A549 (cell line): ENCODE data around the gene FBXL7. TPM values are rescaled to one million over a fixed set of nuclear protein-coding genes. Genes with fewer than 3 reads are reported as not detected.

ENCODE experiments used
- ATAC-seq, 2 experiments: fragments of 200-7000 bp in 1 of 2; fragments of >200 bp in 1 of 2; cut with Nextera tagmentation in 1 of 2; cut with Tn5 transposase in 1 of 2; 3 replicates each; pipeline versions ENCODE4 v1.8.0 to v1.9.1; 2018 to 2020; ENCODE audit warnings: mild to moderate bottlenecking in 1 of 2, moderate library complexity in 1 of 2
- CTCF ChIA-PET: fragments of 300-600 bp; sonication (Branson Sonifier 250); formaldehyde crosslinking; extraction: SDS; loops from one replicate; lab custom pipeline; 2021; ENCODE audit warnings: antibody characterized with exemption, inconsistent platforms; lab: Yijun Ruan, JAX
- POLR2A ChIA-PET: fragments of 350-600 bp; formaldehyde crosslinking; extraction: SDS; loops from one replicate; lab custom pipeline; 2021; ENCODE audit warnings: antibody characterized with exemption, inconsistent platforms; lab: Yijun Ruan, JAX
- DNase-seq, 2 experiments: peaks; one replicate each; pipeline versions ENCODE4 v3.0.0 to v3.0.0-alpha.2; 2011 to 2016; ENCODE audit warnings: low read depth in 1 of 2, low spot score in 1 of 2
- FAIRE-seq: peaks from 2 replicates; lab custom pipeline; 2011; peaks lifted over from hg19 to GRCh38; lab: Jason Lieb, UNC
- H3K27ac ChIP-seq, 2 experiments: fragments of >200 bp; sonication (Bioruptor Twin); formaldehyde crosslinking; 3 replicates each; pipeline ENCODE4 v1.5.1; 2016 to 2017
- H3K4me1 ChIP-seq: fragments of >200 bp; sonication (Bioruptor Twin); formaldehyde crosslinking; 3 replicates; pipeline ENCODE4 v1.6.1; 2016
- H3K4me2 ChIP-seq: fragments of >200 bp; sonication (Bioruptor Twin); formaldehyde crosslinking; 3 replicates; pipeline ENCODE4 v1.6.1; 2016
- H3K4me3 ChIP-seq: fragments of >200 bp; sonication (Bioruptor Twin); formaldehyde crosslinking; 3 replicates; pipeline ENCODE4 v1.5.1; 2016
- H3K9me3 ChIP-seq: fragments of >200 bp; sonication (Bioruptor Twin); formaldehyde crosslinking; 3 replicates; pipeline ENCODE4 v1.6.1; 2016
- BHLHE40 ChIP-seq: IDR thresholded peaks from 2 replicates; pipeline ENCODE4 v1.6.1; 2012; ENCODE audit warnings: low read depth, low read length, inconsistent platforms
- CBX2 ChIP-seq: fragments of 200-600 bp; sonication (generic); IDR thresholded peaks from 2 replicates; pipeline ENCODE4 v1.6.1; 2016; ENCODE audit warnings: low read depth, mild to moderate bottlenecking, borderline replicate concordance
- CEBPB ChIP-seq, 2 experiments: fragments of >200 bp in 1 of 2; sonication (Bioruptor Twin) in 1 of 2; formaldehyde crosslinking in 1 of 2; IDR thresholded peaks; 2 replicates each; pipeline ENCODE4 v1.6.1; 2012 to 2016
- CHD2 ChIP-seq: fragments of 150-350 bp; IDR thresholded peaks from 2 replicates; pipeline ENCODE4 v1.6.1; 2014; ENCODE audit warnings: low read length; ENCODE audit not compliant: partially characterized antibody
- EP300 ChIP-seq, 2 experiments: fragments of >200 bp; sonication (Bioruptor Twin); formaldehyde crosslinking; IDR thresholded peaks; 2 replicates in 1 of 2; 3 replicates in 1 of 2; pipeline ENCODE4 v1.6.1; 2016 to 2017
- FOSB ChIP-seq: fragments of 250-450 bp; sonication (Bioruptor Pico); IDR thresholded peaks from 2 replicates; pipeline ENCODE4 v1.5.0; 2020; ENCODE audit warnings: mild to moderate bottlenecking, moderate library complexity
- HOXB13 ChIP-seq: fragments of 250-450 bp; sonication (Bioruptor Pico); IDR thresholded peaks from 2 replicates; pipeline ENCODE4 v1.5.0; 2020; ENCODE audit warnings: low read depth, mild to moderate bottlenecking, moderate library complexity
- MAFK ChIP-seq: fragments of 450-650 bp; IDR thresholded peaks from 2 replicates; pipeline ENCODE4 v1.6.1; 2014; ENCODE audit not compliant: partially characterized antibody
- MYC ChIP-seq: IDR thresholded peaks from 2 replicates; pipeline ENCODE4 v1.6.1; 2012; ENCODE audit warnings: mild to moderate bottlenecking, inconsistent platforms, low read length, improper control_type of control experiment, borderline replicate concordance
- RAD21 ChIP-seq, 2 experiments: fragments of >200 bp in 1 of 2; sonication (Bioruptor Twin) in 1 of 2; formaldehyde crosslinking in 1 of 2; IDR thresholded peaks in 1 of 2; conservative IDR thresholded peaks in 1 of 2; 2 replicates in 1 of 2; 3 replicates in 1 of 2; pipeline ENCODE4 v1.6.1; 2012 to 2018; ENCODE audit warnings: inconsistent platforms in 1 of 2
- ZFP36 ChIP-seq: fragments of 450-650 bp; IDR thresholded peaks from 2 replicates; pipeline ENCODE4 v1.6.1; 2014; ENCODE audit warnings: borderline replicate concordance; ENCODE audit not compliant: partially characterized antibody
- ZSCAN20 ChIP-seq: fragments of 250-450 bp; sonication (Bioruptor Pico); IDR thresholded peaks from 2 replicates; pipeline ENCODE4 v1.8.0; 2022; ENCODE audit warnings: mild to moderate bottlenecking, moderate library complexity
- WGBS: methylation state at CpG from one replicate; pipeline ENCODE4 v1.1.6; 2017; ENCODE audit errors: missing lambda C conversion rate; 5-methylcytosine and 5-hydroxymethylcytosine counted together
- polyA plus RNA-seq, 4 experiments: library from polyadenylated mRNA; depleted of rRNA in 3 of 4; stranded (reverse); fragments of >200 nt; fragmentation: RNase III in 1 of 4; extraction: RNeasy Plus Mini Kit Qiagen cat#74134 plus additional on column Dnase treatment in 1 of 4; gene quantifications; 2 replicates in 3 of 4; 3 replicates in 1 of 4; pipeline ENCODE4 v1.2.3, GENCODE V29; 2011 to 2017
- TF ChIP-seq, protein P1 (sequence below): fragments of 200-600 bp; sonication (generic); IDR thresholded peaks from 2 replicates; pipeline ENCODE4 v1.6.1; 2016; ENCODE audit warnings: antibody characterized with exemption, mild to moderate bottlenecking, moderate library complexity
- TF ChIP-seq, protein P2 (sequence below): IDR thresholded peaks from 2 replicates; pipeline ENCODE4 v1.6.1; 2012
- TF ChIP-seq, protein P3 (sequence below): fragments of 150-350 bp; IDR thresholded peaks from 2 replicates; pipeline ENCODE4 v1.6.1; 2014; ENCODE audit warnings: low read depth, mild to moderate bottlenecking, low read length
- TF ChIP-seq, protein P4 (sequence below): IDR thresholded peaks from 2 replicates; pipeline ENCODE4 v1.6.1; 2012
- TF ChIP-seq, protein P5 (sequence below): fragments of >200 bp; sonication (Bioruptor Twin); formaldehyde crosslinking; IDR thresholded peaks from 2 replicates; pipeline ENCODE4 v1.6.1; 2016
- TF ChIP-seq, protein P6 (sequence below): fragments of 250-450 bp; sonication (Bioruptor Pico); IDR thresholded peaks from 2 replicates; pipeline ENCODE4 v1.5.0; 2021; ENCODE audit warnings: mild to moderate bottlenecking, moderate library complexity, borderline replicate concordance

Gene FBXL7
- polyA plus RNA-seq, 2 of the 4 experiments (the other 2 are of a cell fraction): 0.90 to 1.7 TPM

DNA sequence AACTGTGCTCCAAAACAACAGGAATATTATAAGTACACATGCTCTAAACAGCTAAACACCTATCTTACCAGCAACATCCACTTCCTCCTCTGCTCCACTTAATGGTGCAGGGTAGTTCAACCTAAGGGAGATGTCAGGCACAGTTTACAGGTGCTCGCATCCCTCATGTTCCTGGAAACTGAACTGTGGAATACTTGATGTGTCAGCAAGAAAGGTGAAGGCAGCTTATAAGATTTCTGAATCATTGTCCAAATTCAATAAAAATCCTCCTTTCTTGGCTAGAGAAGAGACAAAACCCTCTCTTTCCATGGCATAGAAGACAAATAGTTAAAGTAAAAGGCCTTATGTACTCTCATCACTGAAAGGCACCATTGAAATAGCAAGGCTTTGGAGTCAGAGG lies 272.2 kb downstream of the FBXL7 start:
- no peaks in the 10 kb centered on the region for H3K9me3 ChIP-seq
- POLR2A ChIA-PET: no interaction called here
- H3K4me3 ChIP-seq: no peak overlapping the region
- WGBS: 42% methylated on average over 1 of the region's 1 CpG
- no peak overlapping the region for H3K4me2 ChIP-seq
- FAIRE-seq: no peak
- CTCF ChIA-PET: no interaction called here
- TF ChIP-seq CBX2 (no peak), MAFK (peak; percentile 49)
- TF ChIP-seq, all 56 proteins: peak for 1
- ATAC-seq (no peak), DNase-seq (no peak)
- no peaks in the 10 kb centered on the region for H3K4me1 ChIP-seq
- no peak overlapping the region for H3K27ac ChIP-seq

DNA sequence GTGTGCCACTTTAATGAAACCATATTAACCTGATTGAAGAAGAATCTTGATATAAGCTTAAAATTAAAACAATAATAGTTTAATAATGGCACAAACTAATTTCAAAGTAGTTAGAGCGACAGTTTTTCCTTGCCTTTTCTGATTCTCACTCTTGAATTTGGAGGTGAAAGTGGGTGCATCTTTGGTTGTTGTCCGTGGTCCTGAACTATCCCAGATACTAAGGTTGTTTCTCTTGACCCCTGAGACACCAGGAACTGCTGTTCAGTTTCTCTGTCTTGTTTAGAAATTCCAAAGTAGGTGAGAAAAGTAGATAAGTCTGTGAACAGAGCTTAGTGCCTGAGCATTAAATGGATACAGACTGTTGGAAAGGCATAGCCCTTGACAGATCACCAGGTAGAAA lies 274.7 kb downstream of the FBXL7 start:
- Histone ChIP-seq H3K4me3 (no peak overlapping the region), H3K27ac (no peak overlapping the region), H3K4me2 (no peak overlapping the region), H3K9me3 (no peaks in the 10 kb centered on the region), H3K4me1 (no peaks in the 10 kb centered on the region)
- CTCF ChIA-PET: no interaction called here
- TF ChIP-seq BHLHE40 (no peak), MYC (no peak), RAD21 (conservative IDR thresholded peaks at IDR 0.05 in 1 of 2, IDR thresholded peaks at IDR 0.05 in 1 of 2) (no peak), FOSB (CRISPR knock-in tag) (no peak), CHD2 (no peak)
- TF ChIP-seq, protein P1, sequence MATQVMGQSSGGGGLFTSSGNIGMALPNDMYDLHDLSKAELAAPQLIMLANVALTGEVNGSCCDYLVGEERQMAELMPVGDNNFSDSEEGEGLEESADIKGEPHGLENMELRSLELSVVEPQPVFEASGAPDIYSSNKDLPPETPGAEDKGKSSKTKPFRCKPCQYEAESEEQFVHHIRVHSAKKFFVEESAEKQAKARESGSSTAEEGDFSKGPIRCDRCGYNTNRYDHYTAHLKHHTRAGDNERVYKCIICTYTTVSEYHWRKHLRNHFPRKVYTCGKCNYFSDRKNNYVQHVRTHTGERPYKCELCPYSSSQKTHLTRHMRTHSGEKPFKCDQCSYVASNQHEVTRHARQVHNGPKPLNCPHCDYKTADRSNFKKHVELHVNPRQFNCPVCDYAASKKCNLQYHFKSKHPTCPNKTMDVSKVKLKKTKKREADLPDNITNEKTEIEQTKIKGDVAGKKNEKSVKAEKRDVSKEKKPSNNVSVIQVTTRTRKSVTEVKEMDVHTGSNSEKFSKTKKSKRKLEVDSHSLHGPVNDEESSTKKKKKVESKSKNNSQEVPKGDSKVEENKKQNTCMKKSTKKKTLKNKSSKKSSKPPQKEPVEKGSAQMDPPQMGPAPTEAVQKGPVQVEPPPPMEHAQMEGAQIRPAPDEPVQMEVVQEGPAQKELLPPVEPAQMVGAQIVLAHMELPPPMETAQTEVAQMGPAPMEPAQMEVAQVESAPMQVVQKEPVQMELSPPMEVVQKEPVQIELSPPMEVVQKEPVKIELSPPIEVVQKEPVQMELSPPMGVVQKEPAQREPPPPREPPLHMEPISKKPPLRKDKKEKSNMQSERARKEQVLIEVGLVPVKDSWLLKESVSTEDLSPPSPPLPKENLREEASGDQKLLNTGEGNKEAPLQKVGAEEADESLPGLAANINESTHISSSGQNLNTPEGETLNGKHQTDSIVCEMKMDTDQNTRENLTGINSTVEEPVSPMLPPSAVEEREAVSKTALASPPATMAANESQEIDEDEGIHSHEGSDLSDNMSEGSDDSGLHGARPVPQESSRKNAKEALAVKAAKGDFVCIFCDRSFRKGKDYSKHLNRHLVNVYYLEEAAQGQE: peak; percentile 60; the same call in 1 of the 2 replicates
- TF ChIP-seq, protein P2, sequence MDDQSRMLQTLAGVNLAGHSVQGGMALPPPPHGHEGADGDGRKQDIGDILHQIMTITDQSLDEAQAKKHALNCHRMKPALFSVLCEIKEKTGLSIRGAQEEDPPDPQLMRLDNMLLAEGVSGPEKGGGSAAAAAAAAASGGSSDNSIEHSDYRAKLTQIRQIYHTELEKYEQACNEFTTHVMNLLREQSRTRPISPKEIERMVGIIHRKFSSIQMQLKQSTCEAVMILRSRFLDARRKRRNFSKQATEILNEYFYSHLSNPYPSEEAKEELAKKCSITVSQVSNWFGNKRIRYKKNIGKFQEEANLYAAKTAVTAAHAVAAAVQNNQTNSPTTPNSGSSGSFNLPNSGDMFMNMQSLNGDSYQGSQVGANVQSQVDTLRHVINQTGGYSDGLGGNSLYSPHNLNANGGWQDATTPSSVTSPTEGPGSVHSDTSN: no peak
- WGBS: 12% methylated on average over 2 of the region's 2 CpGs
- no peak for DNase-seq
- POLR2A ChIA-PET: no interaction called here
- FAIRE-seq: no peak
- ATAC-seq: no peak

DNA sequence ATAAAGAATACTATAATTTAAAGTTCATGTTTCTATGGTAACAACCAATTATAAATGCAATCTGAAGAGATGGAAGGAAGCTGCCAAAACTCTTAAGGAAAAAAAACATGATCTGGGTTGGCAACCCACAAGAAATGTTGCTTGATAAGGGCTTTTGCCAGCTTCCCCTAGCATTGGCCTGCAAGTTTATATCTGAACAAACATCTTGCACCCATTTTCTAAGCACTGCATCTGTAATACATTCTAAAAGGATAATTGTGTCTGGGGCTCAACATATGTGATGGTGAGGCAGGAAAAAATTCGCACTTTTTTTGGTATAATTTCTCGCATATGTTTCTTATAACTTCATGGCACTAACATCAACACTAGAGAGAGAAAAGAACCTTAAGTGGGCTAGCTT lies 276.4 kb downstream of the FBXL7 start:
- no peaks in the 10 kb centered on the region for H3K4me1 ChIP-seq
- WGBS: 2% methylated on average over 2 of the region's 2 CpGs
- CTCF ChIA-PET: no interaction called here
- no peak overlapping the region for H3K4me3 ChIP-seq
- no peak overlapping the region for H3K4me2 ChIP-seq
- H3K27ac ChIP-seq: no peak overlapping the region
- FAIRE-seq (no peak), ATAC-seq (no peak), DNase-seq (no peak)
- H3K9me3 ChIP-seq: no peaks in the 10 kb centered on the region
- TF ChIP-seq CEBPB (IDR thresholded peaks at IDR 0.05) (no peak), HOXB13 (CRISPR knock-in tag) (no peak), CBX2 (no peak), MAFK (no peak), ZFP36 (no peak), ZSCAN20 (no peak), EP300 (IDR thresholded peaks at IDR 0.05) (no peak)
- TF ChIP-seq, protein P3, sequence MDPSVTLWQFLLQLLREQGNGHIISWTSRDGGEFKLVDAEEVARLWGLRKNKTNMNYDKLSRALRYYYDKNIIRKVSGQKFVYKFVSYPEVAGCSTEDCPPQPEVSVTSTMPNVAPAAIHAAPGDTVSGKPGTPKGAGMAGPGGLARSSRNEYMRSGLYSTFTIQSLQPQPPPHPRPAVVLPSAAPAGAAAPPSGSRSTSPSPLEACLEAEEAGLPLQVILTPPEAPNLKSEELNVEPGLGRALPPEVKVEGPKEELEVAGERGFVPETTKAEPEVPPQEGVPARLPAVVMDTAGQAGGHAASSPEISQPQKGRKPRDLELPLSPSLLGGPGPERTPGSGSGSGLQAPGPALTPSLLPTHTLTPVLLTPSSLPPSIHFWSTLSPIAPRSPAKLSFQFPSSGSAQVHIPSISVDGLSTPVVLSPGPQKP: no peak
- TF ChIP-seq, protein P4, sequence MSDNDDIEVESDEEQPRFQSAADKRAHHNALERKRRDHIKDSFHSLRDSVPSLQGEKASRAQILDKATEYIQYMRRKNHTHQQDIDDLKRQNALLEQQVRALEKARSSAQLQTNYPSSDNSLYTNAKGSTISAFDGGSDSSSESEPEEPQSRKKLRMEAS: no peak
- TF ChIP-seq, protein P5, sequence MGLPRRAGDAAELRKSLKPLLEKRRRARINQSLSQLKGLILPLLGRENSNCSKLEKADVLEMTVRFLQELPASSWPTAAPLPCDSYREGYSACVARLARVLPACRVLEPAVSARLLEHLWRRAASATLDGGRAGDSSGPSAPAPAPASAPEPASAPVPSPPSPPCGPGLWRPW: no peak
- TF ChIP-seq, protein P6, sequence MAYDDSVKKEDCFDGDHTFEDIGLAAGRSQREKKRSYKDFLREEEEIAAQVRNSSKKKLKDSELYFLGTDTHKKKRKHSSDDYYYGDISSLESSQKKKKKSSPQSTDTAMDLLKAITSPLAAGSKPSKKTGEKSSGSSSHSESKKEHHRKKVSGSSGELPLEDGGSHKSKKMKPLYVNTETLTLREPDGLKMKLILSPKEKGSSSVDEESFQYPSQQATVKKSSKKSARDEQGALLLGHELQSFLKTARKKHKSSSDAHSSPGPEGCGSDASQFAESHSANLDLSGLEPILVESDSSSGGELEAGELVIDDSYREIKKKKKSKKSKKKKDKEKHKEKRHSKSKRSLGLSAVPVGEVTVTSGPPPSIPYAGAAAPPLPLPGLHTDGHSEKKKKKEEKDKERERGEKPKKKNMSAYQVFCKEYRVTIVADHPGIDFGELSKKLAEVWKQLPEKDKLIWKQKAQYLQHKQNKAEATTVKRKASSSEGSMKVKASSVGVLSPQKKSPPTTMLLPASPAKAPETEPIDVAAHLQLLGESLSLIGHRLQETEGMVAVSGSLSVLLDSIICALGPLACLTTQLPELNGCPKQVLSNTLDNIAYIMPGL (CRISPR knock-in tag): no peak
- TF ChIP-seq, protein P1: no peak
- POLR2A ChIA-PET: no interaction called here
